Myocyte (in vitro differentiated cells): ENCODE data around the gene SEMA7A. TPM values are rescaled to one million over a fixed set of nuclear protein-coding genes. Genes with fewer than 3 reads are reported as not detected.
"Not testable (repeated sequence)": the region's sequence is repeated elsewhere in the genome, so short reads cannot be mapped to it uniquely, and the experiment has no call there.

Experiments
- DNase-seq: peaks from one replicate; pipeline ENCODE4 v3.0.0-alpha.2; 2012; ENCODE audit warnings: low read depth
- total RNA-seq: library from RNA; depleted of rRNA; stranded (reverse); fragments of >200 nt; gene quantifications from 2 replicates; pipeline ENCODE4 v1.2.3, GENCODE V29; 2014

Gene SEMA7A
- total RNA-seq, 1 donor from 2014 or later, result 11.4 TPM

- DNase-seq, result no peak
Observed at GRCh38 chr15:74376226-74376625, 57.5 kb downstream of the SEMA7A start.

DNA sequence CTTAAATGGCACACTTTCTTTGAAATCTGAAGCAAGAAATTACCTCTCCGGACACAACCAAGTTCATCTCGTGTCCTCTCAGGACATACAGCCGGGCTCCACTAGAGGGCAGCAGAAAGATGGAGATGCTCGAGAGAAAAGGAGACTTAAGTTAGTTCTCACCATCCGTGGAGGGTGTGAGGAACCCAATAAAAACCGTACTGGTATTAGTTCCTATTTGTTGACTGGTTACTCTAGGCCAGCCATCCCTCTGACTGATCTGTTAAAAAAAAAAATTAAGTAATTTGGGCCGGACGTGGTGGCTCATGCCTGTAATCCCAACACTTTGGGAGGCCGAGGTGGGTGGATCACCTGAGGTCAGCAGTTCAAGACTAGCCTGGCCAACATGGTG is 58.5 kb downstream of the SEMA7A start:
- peak; percentile 87 for DNase-seq

- DNase-seq, result no peak
Observed at GRCh38 chr15:74374648-74375302, 59.0 kb downstream of the SEMA7A start.

DNA sequence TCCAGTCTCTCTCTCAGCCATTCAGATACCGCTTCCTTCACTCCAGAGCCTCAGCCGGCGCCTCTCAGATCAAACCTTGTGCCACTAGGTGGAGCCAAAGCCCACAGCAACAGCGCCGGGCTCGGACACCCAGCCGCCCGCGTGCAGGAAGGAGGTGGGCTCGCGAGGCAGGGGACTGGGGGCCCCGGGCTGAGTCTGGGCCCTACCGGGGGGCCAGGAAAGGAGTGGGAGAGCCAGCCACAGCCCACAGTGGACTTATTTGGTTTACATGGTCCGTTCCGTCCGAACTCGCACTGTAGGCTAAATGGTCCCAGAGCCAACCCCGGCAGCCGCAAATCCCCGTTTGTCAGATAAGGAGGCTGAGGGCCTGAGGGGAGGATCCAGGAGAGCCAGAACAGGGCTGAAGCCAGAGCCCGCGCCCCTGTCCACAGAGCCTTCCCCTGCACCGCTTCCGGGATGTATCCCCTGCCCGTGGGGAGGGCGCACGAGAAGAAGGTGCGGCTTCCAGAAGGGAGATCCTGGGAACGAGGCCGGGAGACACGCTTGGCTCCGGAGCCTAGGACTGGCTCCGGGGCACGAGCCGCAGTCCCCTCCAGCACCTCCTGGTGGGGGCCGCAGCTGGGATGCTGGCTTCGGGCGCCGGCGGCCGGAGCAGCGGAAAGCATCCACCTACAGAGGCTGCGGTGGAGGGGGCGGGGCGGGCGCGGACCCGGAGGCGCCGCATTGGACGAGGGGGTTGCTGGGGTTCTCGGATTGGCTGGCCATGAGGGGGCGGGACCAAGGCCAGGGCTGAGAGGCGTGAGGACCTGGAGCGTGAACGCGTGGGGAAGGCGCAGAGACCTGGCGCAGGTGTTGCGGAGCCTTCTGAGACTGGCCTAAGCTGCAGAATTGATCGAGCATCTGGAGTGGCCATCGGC is 59.8 kb downstream of the SEMA7A start:
- peak; percentile 89 for DNase-seq

DNA sequence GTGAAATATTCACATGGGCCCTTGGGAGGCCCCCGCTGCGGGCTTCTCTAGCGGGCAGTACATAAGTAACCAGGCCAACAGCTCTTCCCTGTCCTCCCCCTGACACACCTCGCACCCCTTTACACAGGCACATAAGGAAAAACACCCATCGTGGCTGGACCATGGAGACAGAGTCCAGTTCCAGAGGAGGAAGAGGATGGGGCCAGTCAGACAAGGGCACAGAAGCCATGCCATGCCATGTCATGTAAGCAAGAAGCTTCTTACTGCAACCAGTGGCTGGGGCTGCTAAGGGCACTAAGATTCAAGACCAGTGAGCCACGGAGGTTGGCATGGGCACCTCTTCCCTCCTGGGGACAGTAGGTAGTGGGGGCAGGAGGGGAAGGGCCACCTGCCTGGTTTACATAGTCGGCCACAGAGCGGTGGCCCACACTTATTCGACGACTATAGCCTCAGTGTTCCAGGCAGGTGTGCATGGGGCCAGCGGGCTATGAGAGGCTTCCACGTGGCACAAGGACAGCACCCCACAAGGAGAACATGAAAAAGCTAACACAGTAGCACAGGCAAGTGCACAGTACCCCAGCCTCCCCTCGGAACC is 60.6 kb downstream of the SEMA7A start:
- DNase-seq, result no peak

GRCh38 chr15:74370471-74370870 is 63.3 kb downstream of the SEMA7A start:
- DNase-seq, result no peak

GRCh38 chr15:74369756-74370155 is 64.0 kb downstream of the SEMA7A start:
- no peak for DNase-seq

- DNase-seq, result no peak
Observed at GRCh38 chr15:74369084-74369745, 64.5 kb downstream of the SEMA7A start.

DNA sequence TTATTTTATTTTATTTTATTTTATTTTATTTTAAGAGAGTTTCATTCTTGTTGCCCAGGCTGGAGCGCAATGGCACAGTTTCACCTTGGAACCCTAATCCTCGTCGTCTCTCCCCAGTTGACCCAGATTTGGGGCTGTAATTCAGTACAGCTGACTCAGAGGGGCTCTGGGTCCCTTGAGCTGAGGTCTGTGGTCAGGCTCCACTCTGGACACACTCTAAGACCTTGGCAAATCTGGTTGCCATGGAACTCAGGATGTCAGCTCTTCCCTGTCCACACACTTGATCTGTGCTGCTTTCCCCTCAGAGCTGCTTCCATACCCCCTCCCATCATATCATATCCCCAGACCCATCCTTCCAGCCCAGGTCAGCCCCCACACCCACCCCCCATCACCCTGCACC is 65.6 kb downstream of the SEMA7A start:
- no peak for DNase-seq

DNA sequence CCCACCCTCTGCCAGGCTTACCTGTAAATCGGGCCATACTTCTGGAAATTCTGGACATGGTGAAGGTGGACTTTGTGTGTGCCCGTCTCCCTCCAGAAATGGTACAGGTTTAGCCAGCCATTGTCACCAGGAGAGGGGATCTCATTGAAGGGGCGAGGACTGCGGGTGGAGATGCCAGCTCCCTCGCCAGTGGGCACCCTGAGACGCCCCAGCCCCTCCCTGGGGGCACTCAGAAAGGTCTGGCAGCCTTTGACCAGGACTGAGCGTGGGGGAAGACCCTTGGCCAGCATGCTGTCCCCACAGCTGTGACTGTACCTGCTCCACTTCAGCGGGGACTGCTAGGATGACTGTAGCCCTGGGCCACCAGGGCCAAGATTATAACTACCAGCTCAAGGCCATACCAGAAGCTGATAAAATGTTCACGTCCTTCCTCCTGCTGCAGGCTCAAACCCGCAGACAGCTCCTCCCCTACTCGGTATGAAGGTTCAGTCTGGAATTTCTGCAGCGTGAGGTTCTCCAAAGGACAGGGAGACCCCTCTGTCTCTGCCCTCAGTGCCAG is 66.4 kb downstream of the SEMA7A start, which contains the start of gene CYP11A1:
Gene CYP11A1, minus strand, starts transcription at position 351 of the 559 bp plus-strand sequence. Its CDS starts 61 bp downstream, at position 290.
- DNase-seq, result no peak

DNA sequence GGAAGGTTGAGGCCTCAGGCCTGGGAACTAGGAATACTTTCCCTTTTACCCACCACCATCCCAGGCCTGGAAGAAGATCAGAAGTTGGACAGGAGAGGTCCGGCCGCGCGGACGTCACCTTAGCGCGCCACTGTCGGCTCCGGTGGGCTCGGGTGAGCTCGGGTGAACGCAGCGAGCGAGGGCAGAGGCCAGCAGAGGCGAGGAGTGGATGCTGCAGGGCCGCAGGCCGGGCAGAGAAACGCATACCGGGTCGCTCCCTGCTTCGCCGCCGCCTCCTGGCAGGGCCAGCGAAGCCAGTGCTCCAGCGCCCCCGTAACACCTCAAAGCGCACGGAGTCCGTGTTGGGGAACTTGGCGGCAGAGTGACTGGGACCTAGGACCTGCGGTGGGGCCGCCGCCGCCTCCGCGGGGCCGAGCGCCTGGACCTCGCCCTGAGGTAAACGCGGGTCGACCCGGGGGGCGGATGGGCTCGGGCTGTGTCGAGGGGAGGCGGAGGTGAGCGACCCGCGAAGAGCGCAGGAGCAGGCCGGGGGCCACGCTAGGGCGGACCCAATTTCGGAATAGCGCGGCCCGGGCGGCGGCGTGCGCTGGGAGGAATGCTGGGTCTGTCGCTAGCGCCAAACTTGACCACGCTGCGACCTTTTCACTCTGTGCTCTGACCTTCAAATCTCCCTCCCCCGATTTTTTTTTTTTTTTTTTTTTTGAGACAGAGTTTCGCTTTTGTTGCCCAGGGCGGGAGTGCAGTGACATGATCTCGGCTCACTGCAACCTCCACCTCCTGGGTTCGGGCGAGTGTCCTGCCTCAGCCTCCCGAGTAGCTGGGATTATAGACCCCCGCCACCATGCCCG is 67.9 kb downstream of the SEMA7A start:
- DNase-seq, result no peak

DNA sequence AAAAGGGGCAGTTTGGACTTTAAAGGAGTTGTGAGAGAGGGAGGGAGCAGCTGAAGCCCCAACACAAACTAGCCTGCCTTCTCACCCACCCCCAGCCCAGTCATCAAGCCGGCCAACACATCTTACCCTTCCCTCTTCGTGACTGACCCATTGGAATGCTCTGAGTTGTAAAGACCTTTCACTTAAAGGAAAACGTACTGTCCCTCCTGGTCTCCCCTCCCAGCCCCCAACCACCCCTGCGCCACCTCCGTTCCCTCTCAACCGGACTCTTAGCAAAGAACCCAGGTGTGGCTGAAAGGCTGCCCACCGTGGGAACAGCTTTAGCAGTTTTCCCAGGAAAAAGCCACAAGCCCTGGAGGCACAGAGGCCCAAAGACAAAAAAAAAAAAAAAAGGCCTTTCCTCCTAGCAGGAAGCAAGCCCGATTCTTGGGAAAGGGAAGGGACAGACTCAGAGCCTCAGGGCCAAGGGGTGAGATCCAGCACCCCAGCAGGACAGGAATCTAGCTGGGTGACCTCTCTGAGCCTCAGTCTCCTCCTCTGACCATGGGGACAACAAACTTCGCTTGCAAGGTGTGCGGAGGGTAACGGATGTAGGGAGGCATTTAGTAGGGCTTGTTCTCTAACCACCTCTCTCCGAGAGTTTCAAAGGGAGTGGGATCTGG is 68.7 kb downstream of the SEMA7A start:
- DNase-seq, result no peak

DNA sequence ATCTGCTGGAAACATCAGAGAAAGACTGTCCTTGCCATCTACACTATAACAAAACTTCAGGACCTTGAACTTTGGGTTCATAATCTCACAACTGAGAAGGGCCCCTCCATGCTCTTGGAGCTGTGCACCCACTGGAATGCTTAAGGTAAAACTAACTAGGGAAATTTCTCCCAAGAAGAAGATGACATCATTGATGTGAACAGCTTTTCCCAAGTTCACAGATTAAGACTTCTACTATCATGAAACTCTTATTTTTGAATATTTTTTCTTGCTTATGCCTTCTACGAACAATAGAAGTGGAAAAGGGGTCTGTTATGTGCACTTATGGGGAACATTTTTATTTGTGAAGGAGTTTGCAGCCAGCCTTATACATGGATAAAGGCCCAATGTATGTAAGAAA is 71.3 kb downstream of the SEMA7A start:
- no peak for DNase-seq

GRCh38 chr15:74360855-74361254 is 72.9 kb downstream of the SEMA7A start:
- not testable (repeated sequence) for DNase-seq

GRCh38 chr15:74359376-74359775 is 74.4 kb downstream of the SEMA7A start:
- DNase-seq, result not testable (repeated sequence)
